ENCODE results near the gene HINT1.
"Not testable (repeated sequence)": the region's sequence is repeated elsewhere in the genome, so short reads cannot be mapped to it uniquely, and the experiment has no call there.

The HINT1 gene

GRCh38 chr5:131169810-131170539 is 4.9 kb upstream of the HINT1 start:
- DNase-seq: no peak

GRCh38 chr5:131167615-131168014 is 2.6 kb upstream of the HINT1 start:
- DNase-seq: no peak

GRCh38 chr5:131164191-131165118 is 601 bp downstream of the HINT1 start:
- peak; percentile 80 for DNase-seq

- no peak for DNase-seq
Observed at GRCh38 chr5:131163276-131164119, 1.6 kb downstream of the HINT1 start.

GRCh38 chr5:131160134-131160533 is 4.9 kb downstream of the HINT1 start:
- DNase-seq: no peak

- DNase-seq: no peak
Observed at GRCh38 chr5:131156957-131157356, 8.1 kb downstream of the HINT1 start.

- DNase-seq: no peak
Observed at GRCh38 chr5:131156385-131156784, 8.7 kb downstream of the HINT1 start.

- no peak for DNase-seq
Observed at GRCh38 chr5:131151216-131151615, 13.8 kb downstream of the HINT1 start.

- DNase-seq: no peak
Observed at GRCh38 chr5:131150408-131150807, 14.6 kb downstream of the HINT1 start.

- DNase-seq: no peak
Observed at GRCh38 chr5:131148835-131149234, 16.2 kb downstream of the HINT1 start.

- no peak for DNase-seq
Observed at GRCh38 chr5:131147258-131147657, 17.8 kb downstream of the HINT1 start.

- DNase-seq: no peak
Observed at GRCh38 chr5:131142970-131143617, 22.0 kb downstream of the HINT1 start.

- no peak for DNase-seq
Observed at GRCh38 chr5:131139321-131139720, 25.7 kb downstream of the HINT1 start.

- DNase-seq: not testable (repeated sequence)
Observed at GRCh38 chr5:131138406-131138805, 26.6 kb downstream of the HINT1 start.

- not testable (repeated sequence) for DNase-seq
Observed at GRCh38 chr5:131133091-131133490, 32.0 kb downstream of the HINT1 start.

- DNase-seq: no peak
Observed at GRCh38 chr5:131129306-131129705, 35.8 kb downstream of the HINT1 start.

GRCh38 chr5:131127244-131127643 is 37.8 kb downstream of the HINT1 start:
- DNase-seq: not testable (repeated sequence)

- DNase-seq: no peak
Observed at GRCh38 chr5:131114754-131115153, 50.3 kb downstream of the HINT1 start.

GRCh38 chr5:131112424-131112823 is 52.6 kb downstream of the HINT1 start:
- peak; percentile 28 for DNase-seq

- DNase-seq: no peak
Observed at GRCh38 chr5:131110256-131110594, 54.8 kb downstream of the HINT1 start.

- DNase-seq: no peak
Observed at GRCh38 chr5:131109540-131110255, 55.4 kb downstream of the HINT1 start.

Data from left hindlimb (tissue), 1 donor.